Measurements from ENCODE around the gene CCT7.
"Not testable (repeated sequence)": the region's sequence is repeated elsewhere in the genome, so short reads cannot be mapped to it uniquely, and the experiment has no call there.

CCT7 gene

DNA sequence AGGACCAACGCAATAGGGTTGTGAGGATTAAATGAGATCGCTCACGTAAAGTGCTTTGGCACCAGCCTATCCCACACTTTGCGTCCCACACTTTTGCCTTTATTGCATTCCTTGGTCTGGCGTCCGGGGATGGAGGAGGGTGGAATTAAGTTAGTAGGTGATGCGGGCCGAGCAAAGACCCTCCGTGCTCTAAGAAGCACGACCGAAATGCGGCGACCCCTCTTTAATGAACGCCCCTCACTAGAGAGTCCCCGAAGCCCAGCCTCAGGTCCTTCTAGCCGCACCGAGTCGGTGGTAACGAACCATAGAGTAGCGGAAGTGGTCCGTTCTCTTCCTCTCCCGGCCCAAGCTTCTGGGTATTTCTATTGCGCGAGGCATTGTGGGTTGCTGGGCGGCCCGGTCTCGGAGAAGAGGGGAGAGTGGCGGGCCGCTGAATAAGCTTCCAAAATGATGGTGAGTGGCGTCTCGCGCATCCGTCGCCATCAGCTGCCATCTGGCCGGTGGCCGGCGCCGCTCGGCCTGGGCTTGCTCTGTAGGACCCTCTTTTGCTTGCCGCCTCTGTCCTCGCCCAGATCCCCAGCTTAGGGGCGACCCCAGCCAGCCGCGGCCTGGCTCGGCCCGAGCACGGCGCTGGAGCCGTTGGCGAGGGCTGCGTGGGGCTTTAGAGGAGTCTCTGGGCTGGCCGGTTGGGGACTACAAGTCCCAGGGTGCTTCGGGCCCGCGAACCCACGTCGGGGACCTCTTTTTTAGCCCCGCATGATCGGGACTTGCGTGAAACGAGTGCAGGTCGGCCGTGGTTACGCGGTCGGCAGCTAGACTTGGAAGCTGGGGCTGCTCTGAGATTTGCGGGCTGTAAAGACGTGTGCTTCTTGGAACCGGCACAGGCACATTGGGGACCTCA lies at the start of gene CCT7:
TSS of gene CCT7 (plus strand) at position 377 of the 901 bp plus-strand sequence. CDS start at position 448, 71 bp downstream.
- DNase-seq = peak; percentile 59 to 80 (median 74)

- DNase-seq = no peak
Observed at GRCh38 chr2:73185965-73186364, 48.1 kb upstream of the CCT7 start.

GRCh38 chr2:73187549-73187948 lies 46.6 kb upstream of the CCT7 start:
- DNase-seq = no peak

- DNase-seq = no peak
Observed at GRCh38 chr2:73197579-73197978, 36.5 kb upstream of the CCT7 start.

- DNase-seq = not testable (repeated sequence)
Observed at GRCh38 chr2:73200281-73200680, 33.8 kb upstream of the CCT7 start.

DNA sequence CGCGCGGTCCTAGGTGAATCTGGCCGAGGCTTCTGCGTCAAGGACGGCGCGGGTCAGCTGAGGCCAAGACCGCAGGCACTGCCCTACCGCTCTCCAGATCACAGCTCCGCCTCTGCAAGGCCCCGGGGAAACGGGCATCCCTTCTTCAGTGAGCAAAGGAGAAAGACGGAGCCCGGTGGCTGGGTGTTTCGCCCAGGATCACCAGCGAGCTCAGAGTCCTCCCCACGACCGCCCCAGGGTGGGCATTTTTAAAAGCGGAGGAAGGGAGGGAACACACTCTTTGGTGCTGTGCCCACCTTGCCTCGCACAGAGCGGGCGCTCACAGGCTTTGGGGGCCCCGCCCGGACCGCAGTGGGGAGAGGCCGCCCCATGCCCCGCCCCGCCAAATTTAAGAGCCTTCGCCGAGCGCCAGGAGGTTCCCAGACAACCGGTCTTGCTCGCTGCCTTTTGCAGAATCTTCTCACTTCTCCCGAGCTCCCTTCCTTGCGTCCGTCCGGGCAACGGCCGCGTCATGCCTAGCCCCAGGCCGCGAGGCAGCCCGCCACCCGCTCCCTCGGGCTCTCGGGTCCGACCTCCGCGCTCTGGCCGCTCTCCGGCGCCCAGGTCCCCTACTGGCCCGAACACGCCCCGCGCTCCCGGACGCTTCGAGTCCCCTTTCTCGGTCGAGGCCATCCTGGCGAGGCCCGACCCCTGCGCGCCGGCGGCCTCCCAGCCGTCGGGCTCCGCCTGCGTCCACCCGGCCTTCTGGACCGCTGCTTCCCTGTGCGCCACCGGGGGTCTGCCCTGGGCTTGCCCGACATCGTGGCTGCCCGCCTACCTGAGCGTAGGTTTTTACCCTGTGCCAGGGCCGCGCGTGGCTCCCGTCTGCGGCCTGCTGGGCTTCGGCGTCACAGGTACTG lies 31.7 kb upstream of the CCT7 start, which contains the start of gene NOTO:
TSS of gene NOTO (plus strand) at position 419 of the 899 bp plus-strand sequence. CDS start at position 512, 93 bp downstream.
- DNase-seq = no peak

DNA sequence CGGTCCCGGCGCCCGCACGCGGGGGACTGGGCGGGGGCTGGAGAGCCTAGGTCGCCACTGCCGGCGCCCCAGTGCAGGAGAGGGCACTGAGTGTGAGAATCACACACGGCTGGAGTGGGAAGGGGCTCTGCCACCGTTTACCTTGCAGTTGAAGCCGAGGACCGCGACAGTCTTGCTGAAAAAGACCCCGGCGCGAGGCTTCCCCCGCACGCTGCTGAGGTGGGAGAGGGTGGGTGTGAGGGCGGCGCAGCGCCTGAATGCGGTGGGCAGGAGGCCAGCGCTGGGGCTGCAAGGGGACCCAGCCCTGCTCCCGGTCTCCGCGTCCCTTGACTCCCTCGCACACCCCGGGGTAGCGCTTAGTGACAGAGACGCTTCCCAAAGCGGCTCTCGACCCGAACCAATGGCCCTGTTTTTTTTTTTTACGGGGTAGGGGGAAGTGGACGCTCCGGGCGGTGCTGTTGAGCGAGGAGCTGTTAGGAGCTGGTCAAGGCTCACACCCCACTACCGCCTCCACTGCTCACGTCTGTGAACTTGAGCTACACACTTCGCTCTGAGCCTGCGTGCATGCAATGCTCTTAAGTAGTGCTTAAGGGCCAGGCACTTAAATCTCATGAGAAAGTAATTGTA lies 30.9 kb upstream of the CCT7 start:
- DNase-seq = no peak

DNA sequence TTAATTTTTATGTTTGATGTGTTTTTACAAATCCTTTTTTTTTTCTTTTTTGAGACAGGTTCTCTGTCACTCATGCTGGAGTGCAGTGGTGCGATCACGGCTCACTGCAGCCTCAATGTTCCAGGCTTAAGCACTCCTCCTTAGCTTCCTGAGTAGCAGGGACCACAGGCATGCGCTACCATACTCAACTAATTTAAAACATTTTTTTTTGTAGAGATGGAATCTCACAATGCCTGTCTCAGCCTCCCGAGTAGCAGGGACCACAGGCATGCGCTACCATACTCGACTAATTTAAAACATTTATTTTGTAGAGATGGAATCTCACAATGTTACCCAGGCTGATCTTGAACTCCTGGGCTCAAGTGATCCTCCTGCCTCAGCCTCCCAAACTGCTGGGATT lies 28.5 kb upstream of the CCT7 start:
- DNase-seq = no peak

DNA sequence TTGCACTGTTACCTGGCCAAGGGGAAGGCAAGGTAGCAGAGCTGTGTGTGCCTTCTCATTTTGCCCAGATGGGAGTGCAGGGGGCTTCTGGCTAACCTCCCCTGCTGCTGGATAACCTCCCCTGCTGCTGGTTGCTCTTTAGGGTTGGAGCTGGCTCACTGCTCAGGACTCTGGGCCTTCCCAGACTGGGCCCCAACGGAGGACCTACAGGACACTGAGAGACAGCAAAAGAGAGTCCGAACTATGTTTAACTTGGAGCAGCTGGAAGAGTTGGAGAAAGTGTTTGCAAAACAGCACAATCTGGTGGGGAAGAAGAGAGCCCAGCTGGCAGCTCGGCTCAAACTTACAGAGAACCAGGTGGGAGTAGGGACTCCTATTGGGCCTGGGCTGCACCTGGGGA lies 25.9 kb upstream of the CCT7 start:
- no peak for DNase-seq

DNA sequence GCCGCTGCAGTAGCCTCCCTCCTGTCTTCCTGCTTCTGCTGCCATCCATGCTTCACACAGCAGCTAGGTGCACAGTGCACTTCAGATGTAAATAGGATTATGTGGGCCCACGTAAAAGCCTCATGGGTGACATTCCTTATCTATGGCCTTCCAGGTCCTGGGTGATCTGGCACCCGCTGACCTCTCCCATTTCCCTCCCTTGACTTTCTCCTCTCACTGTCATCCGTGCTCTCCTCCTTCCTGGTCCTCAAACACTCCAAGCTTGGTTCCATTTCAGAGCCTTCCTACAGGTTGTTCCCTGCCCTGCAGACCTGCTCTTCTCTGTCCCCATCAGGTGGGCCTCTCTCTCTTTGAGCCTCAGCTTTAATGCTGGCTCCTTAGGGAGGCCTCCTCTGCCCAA lies 24.1 kb upstream of the CCT7 start:
- DNase-seq = no peak

DNA sequence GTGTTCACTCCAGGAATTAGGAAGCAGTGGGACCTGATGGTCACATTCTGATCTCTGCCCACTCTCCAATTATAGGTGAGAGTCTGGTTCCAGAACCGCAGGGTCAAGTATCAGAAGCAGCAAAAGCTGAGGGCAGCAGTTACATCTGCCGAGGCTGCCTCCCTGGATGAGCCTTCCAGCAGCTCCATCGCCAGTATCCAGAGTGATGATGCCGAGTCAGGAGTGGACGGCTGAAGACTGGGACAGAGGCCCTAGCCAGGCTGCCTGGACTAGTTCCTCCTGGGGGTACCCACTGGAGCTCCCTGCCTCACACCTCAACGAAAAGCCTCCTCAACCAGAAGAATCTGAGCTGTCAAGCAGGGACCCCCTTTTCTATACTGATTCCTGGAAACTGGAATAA lies 23.4 kb upstream of the CCT7 start:
- DNase-seq = no peak

DNA sequence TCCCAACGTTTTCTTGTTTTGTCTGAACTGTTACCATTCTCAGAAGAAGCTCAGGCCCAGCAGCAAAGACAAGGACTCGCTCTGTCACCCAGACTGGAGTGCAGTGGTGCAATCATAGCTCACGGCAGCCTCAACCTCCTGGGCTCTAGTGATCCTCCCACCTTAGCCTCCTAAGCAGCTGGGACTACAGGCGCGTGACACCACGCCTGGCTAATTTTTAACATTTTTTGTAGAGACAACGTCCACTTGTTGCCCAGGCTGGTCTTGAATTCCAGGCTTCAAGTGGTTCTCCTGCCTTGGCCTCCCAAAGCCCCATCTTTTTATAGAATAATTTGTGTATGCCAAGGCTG lies 22.0 kb upstream of the CCT7 start:
- no peak for DNase-seq

GRCh38 chr2:73212448-73213176 lies 21.5 kb upstream of the CCT7 start:
- peak; percentile 14 to 68 (median 49) for DNase-seq

DNA sequence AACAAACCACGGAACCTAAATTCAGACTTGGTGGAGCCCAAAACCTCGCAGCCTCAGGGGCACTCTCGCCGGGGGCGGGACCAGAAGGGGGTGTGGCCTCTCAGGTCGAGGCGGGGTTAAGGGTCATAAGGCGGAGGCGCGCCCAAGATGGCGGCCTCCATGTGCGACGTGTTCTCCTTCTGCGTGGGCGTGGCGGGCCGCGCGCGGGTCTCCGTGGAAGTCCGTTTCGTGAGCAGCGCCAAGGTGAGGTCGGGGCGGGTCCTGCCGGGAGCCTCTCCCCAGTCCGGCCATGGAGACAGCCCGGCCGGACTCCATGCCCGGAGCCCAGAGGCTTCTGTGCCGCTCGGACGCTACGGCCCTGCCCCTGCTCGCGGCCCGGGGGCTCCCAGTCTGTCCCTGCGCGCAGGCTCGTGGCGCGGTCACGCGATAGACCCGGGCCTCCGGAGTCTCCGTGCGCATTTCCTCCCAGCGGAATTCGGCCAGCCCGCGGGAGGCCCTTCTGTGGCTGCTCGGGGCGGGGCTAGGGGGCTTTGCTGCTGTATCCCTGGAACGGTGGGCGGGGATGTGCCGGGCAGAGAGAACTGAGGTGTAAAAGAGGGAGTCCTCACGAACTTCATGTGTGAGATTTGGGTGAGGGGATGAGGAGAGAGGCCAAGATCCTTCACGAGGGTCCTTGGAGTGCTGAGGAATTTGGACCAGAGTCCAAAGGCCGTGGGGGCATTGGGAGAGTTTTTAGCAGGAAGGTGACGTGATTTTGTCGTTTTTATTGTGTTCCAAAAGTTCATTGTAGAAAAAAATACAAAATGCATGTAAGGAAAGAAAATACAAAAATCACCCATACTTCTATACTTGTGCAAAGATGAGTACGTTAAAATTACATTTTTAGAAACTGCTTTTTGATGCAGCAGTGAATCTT lies 19.7 kb upstream of the CCT7 start, which contains the start of gene SMYD5:
TSS of gene SMYD5 (plus strand) at position 126 of the 916 bp plus-strand sequence. CDS start at position 148, 22 bp downstream.
- DNase-seq = peak; percentile 73 to 92 (median 81)

- no peak for DNase-seq
Observed at GRCh38 chr2:73215254-73215653, 18.9 kb upstream of the CCT7 start.

DNA sequence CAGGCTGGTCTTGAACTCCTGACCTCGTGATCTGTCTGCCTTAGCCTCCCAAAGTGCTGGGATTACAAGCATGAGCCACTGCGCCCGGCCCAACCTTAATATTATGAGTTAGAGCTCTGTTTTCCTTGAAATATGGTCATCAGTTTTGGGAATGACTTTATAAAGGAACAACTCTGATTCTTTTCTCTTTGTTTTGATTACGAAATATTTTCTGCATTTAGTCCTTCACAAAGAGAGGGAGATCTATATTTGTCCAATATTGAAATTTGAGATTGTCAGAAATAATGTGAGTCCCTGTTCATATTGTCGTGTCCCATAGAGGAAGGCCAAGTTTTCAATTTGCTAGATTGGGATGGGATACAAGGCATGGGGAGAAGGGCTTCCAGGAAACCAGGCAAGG lies 16.9 kb upstream of the CCT7 start:
- DNase-seq = no peak

GRCh38 chr2:73217826-73218225 lies 16.3 kb upstream of the CCT7 start:
- DNase-seq = no peak

DNA sequence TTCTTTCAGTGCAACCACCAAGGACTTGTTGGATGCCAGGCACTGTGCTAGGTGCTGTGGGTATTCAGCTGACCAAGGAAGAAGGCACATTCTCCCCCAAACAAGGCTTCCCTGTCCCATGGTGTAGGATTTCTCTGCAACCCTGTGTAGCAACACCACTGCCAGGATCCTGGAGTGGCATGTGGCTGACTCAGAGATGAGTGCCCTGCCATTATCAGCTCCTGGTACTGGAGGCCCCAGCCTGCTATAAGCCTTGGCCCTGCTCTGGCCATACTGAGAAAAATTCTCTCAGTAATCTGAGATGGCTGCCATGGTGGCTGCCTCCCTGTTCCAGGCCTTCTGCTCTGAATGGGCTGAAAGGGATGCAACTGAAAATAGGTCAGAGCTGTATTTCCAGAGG lies 15.8 kb upstream of the CCT7 start:
- DNase-seq = no peak

- no peak for DNase-seq
Observed at GRCh38 chr2:73223821-73224220, 10.3 kb upstream of the CCT7 start.

- no peak for DNase-seq
Observed at GRCh38 chr2:73225513-73226360, 8.4 kb upstream of the CCT7 start.
